Activated CD4-positive, alpha-beta T cell treated with anti-CD3 and anti-CD28 coated beads, Interleukin-2, Interleukin-6, amounts not matched to agents 100 ng/mL and 50 ng/mL, durations not matched to agents 16 hours and 8 hours (primary cell): ENCODE results near the gene RNF114.
"Not testable (repeated sequence)": the region's sequence is repeated elsewhere in the genome, so short reads cannot be mapped to it uniquely, and the experiment has no call there.

ENCODE experiments used
- DNase-seq: peaks from one replicate; pipeline ENCODE4 v3.0.0-alpha.2; 2020

Gene RNF114

DNA sequence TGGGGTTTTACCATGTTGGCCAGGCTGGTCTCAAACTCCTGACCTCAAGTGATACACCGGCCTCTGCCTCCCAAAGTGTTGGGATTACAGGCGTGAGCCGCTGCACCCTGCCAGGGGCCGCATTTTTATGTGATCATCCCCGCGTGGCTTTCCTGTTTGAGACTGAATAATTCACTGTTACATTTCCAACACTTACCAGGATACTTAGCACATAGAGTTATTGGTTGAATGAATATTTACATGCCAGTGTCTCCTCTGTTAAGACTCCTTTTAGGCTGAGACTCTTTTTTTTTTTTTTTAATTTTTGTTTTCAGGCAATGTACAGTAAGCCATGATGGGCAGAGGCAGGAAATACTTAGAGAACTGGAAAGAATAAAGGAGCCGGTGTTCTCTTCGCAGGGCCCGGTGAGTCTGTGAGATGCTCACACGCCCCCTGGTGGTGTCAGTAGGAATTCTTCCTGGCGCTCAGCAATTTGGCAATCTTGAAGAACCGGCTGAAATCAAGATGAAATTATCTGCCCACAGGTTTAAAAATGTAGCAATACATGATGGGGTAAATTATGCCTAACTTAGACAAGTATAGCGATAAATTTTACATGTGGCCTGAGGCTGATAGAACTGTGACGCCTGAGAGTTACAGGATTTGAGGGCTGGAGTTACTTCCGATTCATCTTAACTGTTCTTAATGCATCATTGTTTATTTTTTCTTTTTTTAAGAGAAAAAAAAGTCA lies 7.6 kb upstream of the RNF114 start:
- DNase-seq, result peak; percentile 86

GRCh38 chr20:49929142-49929494 lies 7.1 kb upstream of the RNF114 start:
- DNase-seq, result no peak

GRCh38 chr20:49935746-49936152 lies 448 bp upstream of the RNF114 start:
- DNase-seq, result no peak

- DNase-seq, result peak; percentile 13
Observed at GRCh38 chr20:49937027-49937929, 1.1 kb downstream of the RNF114 start.

GRCh38 chr20:49938173-49939163 lies 2.3 kb downstream of the RNF114 start:
- no peak for DNase-seq

- no peak for DNase-seq
Observed at GRCh38 chr20:49941456-49941855, 5.3 kb downstream of the RNF114 start.

GRCh38 chr20:49942303-49942702 lies 6.1 kb downstream of the RNF114 start:
- DNase-seq, result no peak

DNA sequence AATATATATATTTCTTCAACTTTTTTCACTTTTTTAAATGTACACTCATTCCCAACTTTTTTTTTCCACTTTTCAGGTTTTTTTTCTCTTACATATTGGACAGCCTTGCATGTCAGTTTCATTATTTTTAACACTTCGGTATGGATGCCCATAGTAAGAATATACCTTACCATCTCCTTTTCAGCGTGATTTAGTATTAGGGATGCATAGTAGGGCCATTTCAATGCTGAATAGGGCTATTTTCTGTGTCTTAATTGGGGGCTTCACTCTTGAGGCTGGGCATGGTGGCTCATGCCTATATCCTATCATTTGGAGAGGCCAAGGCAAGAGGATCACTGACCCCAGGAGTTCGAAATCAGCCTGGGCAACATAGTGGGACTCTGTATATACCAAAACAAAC lies 6.7 kb downstream of the RNF114 start:
- DNase-seq, result no peak

DNA sequence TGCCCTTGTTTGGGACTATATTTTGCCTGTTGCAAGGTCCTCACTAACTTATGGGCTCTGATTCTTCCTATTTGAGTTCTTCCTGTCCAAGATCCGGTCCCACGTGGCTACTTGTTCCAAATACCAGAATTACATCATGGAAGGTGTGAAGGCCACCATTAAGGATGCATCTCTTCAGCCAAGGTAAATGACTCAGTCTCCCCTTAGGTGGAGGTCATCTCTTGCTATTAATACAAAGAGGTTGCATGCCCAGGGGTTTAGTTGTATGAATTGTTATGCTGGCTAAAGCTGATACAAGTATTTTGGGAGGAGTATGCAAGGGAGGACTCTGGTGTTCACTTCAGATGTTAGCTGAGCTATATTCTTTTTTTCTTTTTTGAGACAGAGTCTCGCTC lies 9.1 kb downstream of the RNF114 start:
- DNase-seq, result no peak

- DNase-seq, result no peak
Observed at GRCh38 chr20:49945701-49946477, 9.7 kb downstream of the RNF114 start.

- DNase-seq, result no peak
Observed at GRCh38 chr20:49948178-49948577, 12.0 kb downstream of the RNF114 start.

DNA sequence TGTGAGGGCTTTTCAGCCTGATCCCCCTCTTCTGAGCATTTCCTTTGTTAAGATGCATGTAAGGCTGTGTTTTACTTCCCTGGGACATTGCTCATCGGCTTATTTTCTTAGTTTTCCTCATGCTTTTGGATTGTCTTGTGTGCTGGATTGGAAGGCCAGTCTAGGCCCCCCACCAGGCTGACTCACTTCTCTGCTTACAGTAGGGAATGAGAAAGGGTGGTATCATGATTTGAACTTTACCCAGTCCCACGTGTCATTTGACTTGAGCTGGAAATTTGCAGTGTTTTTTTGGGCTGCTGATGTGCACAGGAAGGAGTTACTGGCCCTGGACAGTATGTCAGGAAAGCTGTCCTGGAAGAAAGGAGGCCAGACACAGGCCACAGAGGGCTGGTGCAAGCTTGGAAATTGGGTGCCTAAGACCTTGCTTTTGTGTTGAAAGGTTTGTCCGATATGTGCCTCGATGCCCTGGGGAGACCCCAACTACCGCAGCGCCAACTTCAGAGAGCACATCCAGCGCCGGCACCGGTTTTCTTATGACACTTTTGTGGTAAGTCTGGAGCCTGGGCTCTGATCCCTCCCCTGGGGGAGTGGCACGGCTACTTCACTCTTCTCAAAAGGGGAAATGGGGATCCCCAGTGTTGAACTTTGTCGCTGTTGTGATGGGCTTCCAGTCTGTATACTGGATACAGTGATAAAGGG lies 12.8 kb downstream of the RNF114 start:
- no peak for DNase-seq

DNA sequence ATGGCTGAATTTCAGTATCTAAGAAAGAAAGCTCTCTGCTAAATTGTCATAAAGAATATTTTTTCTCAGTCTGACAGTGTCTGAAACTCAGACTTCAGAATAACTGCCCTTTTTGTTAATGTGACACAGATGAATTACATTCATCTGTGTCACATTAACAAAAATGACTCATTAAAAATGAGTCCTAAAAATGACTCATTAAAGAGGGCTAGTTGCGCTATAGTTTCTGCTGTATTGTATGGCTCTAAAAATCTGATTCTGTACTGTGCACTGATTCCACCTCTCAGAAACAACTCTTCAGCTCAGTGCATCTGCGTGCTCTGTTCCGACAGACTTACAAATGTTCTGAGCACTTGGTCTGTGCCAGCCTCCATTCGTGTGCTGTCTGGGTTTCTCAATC lies 15.0 kb downstream of the RNF114 start:
- DNase-seq, result peak; percentile 46

DNA sequence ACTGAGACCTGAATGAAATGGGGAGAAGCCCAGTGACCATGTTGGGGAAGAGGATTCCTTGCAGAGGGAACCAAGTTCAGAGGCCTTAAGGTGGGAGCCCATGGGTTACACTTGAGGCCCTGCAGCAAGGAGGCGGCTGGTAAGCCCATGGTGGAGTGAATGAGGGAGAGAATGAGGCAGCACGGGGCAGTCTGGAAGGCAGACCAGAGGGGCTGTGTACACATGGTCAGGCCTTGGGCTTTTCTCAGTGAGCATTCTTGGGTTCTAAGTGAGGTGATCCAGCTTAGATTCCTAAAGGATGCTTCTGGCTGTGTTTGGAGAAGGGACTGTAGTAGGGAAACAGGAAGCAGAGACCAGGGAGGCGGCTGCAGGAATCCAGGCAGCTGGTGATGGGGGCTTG lies 19.0 kb downstream of the RNF114 start:
- DNase-seq, result no peak

- DNase-seq, result not testable (repeated sequence)
Observed at GRCh38 chr20:49955830-49956396, 19.7 kb downstream of the RNF114 start.

DNA sequence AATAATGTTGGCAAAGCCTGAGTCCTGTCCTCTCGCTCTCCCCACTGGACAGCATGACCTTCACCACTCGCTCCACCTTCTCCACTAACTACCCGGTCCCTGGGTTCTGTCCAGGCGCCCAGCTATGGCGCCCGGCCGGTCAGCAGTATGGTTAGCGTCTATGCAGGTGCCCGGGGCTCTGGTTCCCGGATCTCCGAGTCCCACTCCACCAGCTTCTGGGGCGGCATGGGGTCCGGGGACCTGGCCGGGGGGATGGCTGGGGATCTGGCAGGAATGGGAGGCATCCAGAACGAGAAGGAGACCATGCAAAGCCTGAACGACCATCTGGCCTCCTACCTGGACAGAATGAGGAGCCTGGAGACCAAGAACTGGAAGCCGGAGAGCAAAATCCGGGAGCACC lies 20.5 kb downstream of the RNF114 start:
- no peak for DNase-seq

DNA sequence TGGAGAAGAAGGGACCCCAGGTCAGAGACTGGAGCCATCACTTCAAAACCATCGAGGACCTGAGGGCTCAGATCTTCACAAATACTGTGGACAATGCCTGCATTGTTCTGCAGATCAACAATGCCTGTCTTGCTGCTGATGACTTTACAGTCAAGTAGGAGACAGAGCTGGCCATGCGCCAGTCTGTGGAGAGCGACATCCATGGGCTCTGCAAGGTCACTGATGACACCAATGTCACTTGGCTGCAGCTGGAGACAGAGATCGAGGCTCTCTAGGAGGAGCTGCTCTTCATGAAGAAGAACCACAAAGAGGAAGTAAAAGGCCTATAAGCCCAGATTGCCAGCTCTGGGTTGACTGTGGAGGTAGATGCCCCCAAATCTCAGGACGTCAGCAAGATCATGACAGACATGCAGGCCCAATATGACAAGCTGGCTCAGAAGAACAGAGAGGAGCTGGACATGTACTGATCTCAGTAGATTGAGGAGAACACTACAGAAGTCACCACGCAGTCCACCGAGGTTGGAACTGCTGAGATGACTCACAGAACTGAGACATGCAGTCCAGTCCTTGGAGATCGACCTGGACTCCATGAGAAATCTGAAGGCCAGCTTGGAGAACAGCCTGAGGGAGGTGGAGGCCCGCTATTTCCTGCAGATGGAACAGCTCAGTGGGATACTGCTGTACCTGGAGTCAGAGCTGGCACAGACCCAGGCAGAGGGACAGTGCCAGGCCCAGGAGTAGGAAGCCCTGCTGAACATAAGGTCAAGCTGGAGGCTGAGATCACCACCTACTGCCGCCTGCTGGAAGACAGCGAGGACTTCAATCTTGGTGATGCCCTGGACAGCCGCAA lies 21.1 kb downstream of the RNF114 start:
- DNase-seq, result not testable (repeated sequence)

- DNase-seq, result no peak
Observed at GRCh38 chr20:49961413-49961812, 25.2 kb downstream of the RNF114 start.

DNA sequence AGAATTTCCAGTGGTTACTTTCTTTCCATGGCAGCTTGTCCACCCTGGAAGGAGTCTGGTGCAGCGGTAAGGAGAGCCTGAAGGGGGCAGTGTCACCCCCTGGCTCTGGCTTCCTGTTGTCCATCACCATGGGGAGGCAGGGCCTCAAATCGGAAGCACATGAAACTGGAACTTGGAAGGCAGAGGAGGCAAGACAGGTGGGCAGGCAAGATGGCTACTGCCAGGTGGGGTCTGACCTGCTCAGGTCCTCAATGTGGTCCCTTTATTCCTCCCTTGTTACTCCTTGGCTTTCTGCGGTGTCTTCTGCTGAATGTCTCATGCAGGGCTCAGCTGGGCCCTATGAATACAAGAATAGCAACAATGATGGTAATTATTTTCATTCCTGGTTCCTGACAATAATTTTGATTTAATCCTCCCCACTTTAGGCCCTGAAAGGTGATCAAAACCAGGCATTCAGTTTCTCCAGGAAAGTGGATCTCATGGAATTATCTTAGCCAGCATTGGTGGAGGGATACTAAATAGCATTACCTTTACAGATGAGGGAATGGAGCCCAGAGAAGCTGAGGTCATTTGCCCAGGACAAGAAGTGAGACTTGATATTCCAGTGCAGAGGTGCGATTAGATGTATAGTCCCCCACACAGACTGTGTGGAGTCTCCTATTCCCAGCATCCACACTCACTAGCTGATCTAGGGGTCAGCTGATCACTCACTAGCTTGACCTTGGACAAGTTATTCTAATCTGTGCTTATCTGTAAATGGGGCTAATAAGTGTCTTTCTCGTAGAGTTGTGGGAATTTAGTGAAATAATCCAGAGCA lies 29.0 kb downstream of the RNF114 start:
- peak; percentile 32 for DNase-seq
